A549 (cell line): Measurements from ENCODE around the gene RUNX2. TPM values are rescaled to one million over a fixed set of nuclear protein-coding genes. Genes with fewer than 3 reads are reported as not detected.

Experiments
- ATAC-seq, 2 experiments: fragments of 200-7000 bp in 1 of 2; fragments of >200 bp in 1 of 2; cut with Nextera tagmentation in 1 of 2; cut with Tn5 transposase in 1 of 2; 3 replicates each; pipeline versions ENCODE4 v1.8.0 to v1.9.1; 2018 to 2020; ENCODE audit warnings: mild to moderate bottlenecking in 1 of 2, moderate library complexity in 1 of 2
- CTCF ChIA-PET: fragments of 300-600 bp; sonication (Branson Sonifier 250); formaldehyde crosslinking; extraction: SDS; loops from one replicate; lab custom pipeline; 2021; ENCODE audit warnings: antibody characterized with exemption, inconsistent platforms; lab: Yijun Ruan, JAX
- POLR2A ChIA-PET: fragments of 350-600 bp; formaldehyde crosslinking; extraction: SDS; loops from one replicate; lab custom pipeline; 2021; ENCODE audit warnings: antibody characterized with exemption, inconsistent platforms; lab: Yijun Ruan, JAX
- DNase-seq, 2 experiments: peaks; one replicate each; pipeline versions ENCODE4 v3.0.0 to v3.0.0-alpha.2; 2011 to 2016; ENCODE audit warnings: low read depth in 1 of 2, low spot score in 1 of 2
- FAIRE-seq: peaks from 2 replicates; lab custom pipeline; 2011; peaks lifted over from hg19 to GRCh38; lab: Jason Lieb, UNC
- H3K27ac ChIP-seq, 2 experiments: fragments of >200 bp; sonication (Bioruptor Twin); formaldehyde crosslinking; 3 replicates each; pipeline ENCODE4 v1.5.1; 2016 to 2017
- H3K4me1 ChIP-seq: fragments of >200 bp; sonication (Bioruptor Twin); formaldehyde crosslinking; 3 replicates; pipeline ENCODE4 v1.6.1; 2016
- H3K4me2 ChIP-seq: fragments of >200 bp; sonication (Bioruptor Twin); formaldehyde crosslinking; 3 replicates; pipeline ENCODE4 v1.6.1; 2016
- H3K4me3 ChIP-seq: fragments of >200 bp; sonication (Bioruptor Twin); formaldehyde crosslinking; 3 replicates; pipeline ENCODE4 v1.5.1; 2016
- H3K9me3 ChIP-seq: fragments of >200 bp; sonication (Bioruptor Twin); formaldehyde crosslinking; 3 replicates; pipeline ENCODE4 v1.6.1; 2016
- CBX2 ChIP-seq: fragments of 200-600 bp; sonication (generic); IDR thresholded peaks from 2 replicates; pipeline ENCODE4 v1.6.1; 2016; ENCODE audit warnings: low read depth, mild to moderate bottlenecking, borderline replicate concordance
- CBX8 ChIP-seq: fragments of 200-600 bp; sonication (generic); IDR thresholded peaks from 2 replicates; pipeline ENCODE4 v1.6.1; 2016
- E2F6 ChIP-seq: IDR thresholded peaks from 2 replicates; pipeline ENCODE4 v1.6.1; 2012; ENCODE audit warnings: low read depth, borderline replicate concordance
- FOSL2 ChIP-seq, 2 experiments: fragments of 450-650 bp in 1 of 2; fragments of >200 bp in 1 of 2; sonication (Bioruptor Twin) in 1 of 2; formaldehyde crosslinking; IDR thresholded peaks; 2 replicates each; pipeline versions ENCODE4 v1.5.0 to v1.6.1; 2016 to 2020; ENCODE audit warnings: mild to moderate bottlenecking in 1 of 2, moderate library complexity in 1 of 2
- HES2 ChIP-seq: fragments of >200 bp; sonication (Bioruptor Twin); formaldehyde crosslinking; IDR thresholded peaks from 2 replicates; pipeline ENCODE4 v1.6.1; 2016
- HEYL ChIP-seq: fragments of 250-450 bp; sonication (Bioruptor Pico); IDR thresholded peaks from 2 replicates; pipeline ENCODE4 v1.8.0; 2021; ENCODE audit warnings: mild to moderate bottlenecking, moderate library complexity
- JUN ChIP-seq, 2 experiments: fragments of >200 bp; sonication (Bioruptor Twin); formaldehyde crosslinking; IDR thresholded peaks; 2 replicates in 1 of 2; 3 replicates in 1 of 2; pipeline ENCODE4 v1.6.1; 2016 to 2017
- MAFK ChIP-seq: fragments of 450-650 bp; IDR thresholded peaks from 2 replicates; pipeline ENCODE4 v1.6.1; 2014; ENCODE audit not compliant: partially characterized antibody
- MAZ ChIP-seq: fragments of 150-350 bp; IDR thresholded peaks from 2 replicates; pipeline ENCODE4 v1.6.1; 2014; ENCODE audit warnings: antibody characterized with exemption, low read depth, low read length, borderline replicate concordance
- MYC ChIP-seq: IDR thresholded peaks from 2 replicates; pipeline ENCODE4 v1.6.1; 2012; ENCODE audit warnings: mild to moderate bottlenecking, inconsistent platforms, low read length, improper control_type of control experiment, borderline replicate concordance
- NR3C1 ChIP-seq: fragments of >200 bp; sonication (Bioruptor Twin); formaldehyde crosslinking; IDR thresholded peaks from 3 replicates; pipeline ENCODE4 v1.6.1; 2017
- PBX3 ChIP-seq: IDR thresholded peaks from 2 replicates; pipeline ENCODE4 v1.6.1; 2012
- RCOR1 ChIP-seq: fragments of 150-350 bp; IDR thresholded peaks from 2 replicates; pipeline ENCODE4 v1.6.1; 2014; ENCODE audit warnings: antibody characterized with exemption, low read length, low read depth
- RNF2 ChIP-seq: fragments of 200-600 bp; sonication (generic); IDR thresholded peaks from 2 replicates; pipeline ENCODE4 v1.6.1; 2016; ENCODE audit warnings: low read depth, mild to moderate bottlenecking, antibody characterized with exemption, moderate library complexity, borderline replicate concordance
- SMC3 ChIP-seq: fragments of >200 bp; sonication (Bioruptor Twin); formaldehyde crosslinking; IDR thresholded peaks from 3 replicates; pipeline ENCODE4 v1.6.1; 2018; ENCODE audit warnings: inconsistent platforms
- ZC3H11A ChIP-seq: fragments of 450-650 bp; IDR thresholded peaks from 2 replicates; pipeline ENCODE4 v1.6.1; 2014; ENCODE audit warnings: antibody characterized with exemption, mild to moderate bottlenecking
- ZFP36 ChIP-seq: fragments of 450-650 bp; IDR thresholded peaks from 2 replicates; pipeline ENCODE4 v1.6.1; 2014; ENCODE audit warnings: borderline replicate concordance; ENCODE audit not compliant: partially characterized antibody
- WGBS: methylation state at CpG from one replicate; pipeline ENCODE4 v1.1.6; 2017; ENCODE audit errors: missing lambda C conversion rate; 5-methylcytosine and 5-hydroxymethylcytosine counted together
- polyA plus RNA-seq, 4 experiments: library from polyadenylated mRNA; depleted of rRNA in 3 of 4; stranded (reverse); fragments of >200 nt; fragmentation: RNase III in 1 of 4; extraction: RNeasy Plus Mini Kit Qiagen cat#74134 plus additional on column Dnase treatment in 1 of 4; gene quantifications; 2 replicates in 3 of 4; 3 replicates in 1 of 4; pipeline ENCODE4 v1.2.3, GENCODE V29; 2011 to 2017
- TF ChIP-seq, protein P1 (sequence below): IDR thresholded peaks from 2 replicates; pipeline ENCODE4 v1.6.1; 2012

The RUNX2 gene
- polyA plus RNA-seq, 2 of the 4 experiments (the other 2 are of a cell fraction), result 0.13 to 0.83 TPM

GRCh38 chr6:45613656-45614055 is 285.5 kb downstream of the RUNX2 start:
- DNase-seq (no peak), FAIRE-seq (no peak), ATAC-seq (no peak)
- 56% methylated on average over 8 of the region's 9 CpGs for WGBS
- CTCF ChIA-PET, result no interaction called here
- Histone ChIP-seq H3K4me1 (0 out of 3 replicates have a peak, but pooled peaks cover 4% of the 10 kb centered on the region), H3K4me2 (no peak overlapping the region), H3K9me3 (no peaks in the 10 kb centered on the region), H3K4me3 (no peak overlapping the region), H3K27ac (no peak overlapping the region)
- no peak for TF ChIP-seq SMC3
- TF ChIP-seq ZFP36, result no peak
- TF ChIP-seq MAZ, result no peak
- no peak for TF ChIP-seq PBX3
- no peak for TF ChIP-seq JUN (IDR thresholded peaks at IDR 0.05)
- no peak for TF ChIP-seq RCOR1
- TF ChIP-seq MAFK, result no peak
- TF ChIP-seq CBX8, result no peak
- POLR2A ChIA-PET, result no interaction called here

- CTCF ChIA-PET, result interaction anchor here (1.1 kb wide), 1 partner anchor 959 kb away, joined by 3 read pairs; no protein-coding TSS in a partner anchor
- 57% methylated on average over 4 of the region's 4 CpGs for WGBS
- H3K4me3 ChIP-seq, result no peak overlapping the region
- no peak for ATAC-seq
- no peak for FAIRE-seq
- POLR2A ChIA-PET, result no interaction called here
- TF ChIP-seq, protein P1, sequence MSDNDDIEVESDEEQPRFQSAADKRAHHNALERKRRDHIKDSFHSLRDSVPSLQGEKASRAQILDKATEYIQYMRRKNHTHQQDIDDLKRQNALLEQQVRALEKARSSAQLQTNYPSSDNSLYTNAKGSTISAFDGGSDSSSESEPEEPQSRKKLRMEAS, result no peak
- no peak for TF ChIP-seq NR3C1
- TF ChIP-seq FOSL2 (IDR thresholded peaks at IDR 0.05), result no peak
- no peak for TF ChIP-seq FOSL2 (CRISPR knock-in tag; IDR thresholded peaks at IDR 0.05)
- TF ChIP-seq RNF2, result no peak
- DNase-seq, result no peak
- no peaks in the 10 kb centered on the region for H3K9me3 ChIP-seq
- no peak overlapping the region for H3K27ac ChIP-seq
- 0 out of 3 replicates have a peak, but pooled peaks cover 4% of the 10 kb centered on the region for H3K4me1 ChIP-seq
- 0 out of 3 replicates have a peak overlapping the region, but pooled peaks have one; percentile 17 for H3K4me2 ChIP-seq
Measured at GRCh38 chr6:45614488-45615285, 286.6 kb downstream of the RUNX2 start.

DNA sequence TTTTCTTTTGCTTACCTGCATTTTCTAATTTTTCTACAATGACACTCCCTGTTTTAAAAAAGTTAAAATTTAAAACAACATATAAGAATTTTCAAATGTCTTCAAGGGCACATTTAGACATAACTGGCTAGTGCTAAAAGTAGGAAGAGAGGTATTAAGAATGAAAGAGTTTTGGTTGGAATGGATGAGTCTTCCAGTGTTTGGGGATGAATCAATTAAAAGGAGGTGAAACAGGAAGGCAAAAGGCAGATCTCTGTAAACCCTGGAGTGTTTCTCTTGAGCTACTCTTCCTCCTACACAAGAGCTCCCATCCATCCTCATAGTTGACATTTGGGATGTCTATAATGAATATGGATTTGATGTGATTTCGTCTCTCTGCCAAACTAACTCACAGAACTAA is 288.1 kb downstream of the RUNX2 start:
- no peak for TF ChIP-seq HEYL (CRISPR knock-in tag)
- no peak for TF ChIP-seq HES2
- TF ChIP-seq MAZ, result no peak
- no peak for TF ChIP-seq MYC
- TF ChIP-seq ZC3H11A, result no peak
- no peak for TF ChIP-seq CBX2
- no peak for TF ChIP-seq E2F6
- TF ChIP-seq ZFP36, result no peak
- TF ChIP-seq, all 56 proteins: peak for 0
- FAIRE-seq, result no peak

More for the DNA sequence above, 288.1 kb downstream of the RUNX2 start:
- 56% methylated on average over 1 of the region's 1 CpG for WGBS
- Histone ChIP-seq H3K4me3 (no peak overlapping the region), H3K4me2 (no peak overlapping the region), H3K4me1 (0 out of 3 replicates have a peak, but pooled peaks cover 4% of the 10 kb centered on the region), H3K9me3 (no peaks in the 10 kb centered on the region), H3K27ac (no peak overlapping the region)
- ChIA-PET POLR2A (no interaction called here), CTCF (no interaction called here)
- DNase-seq, result no peak
- ATAC-seq, result no peak
